NCI-H2107 treated with DMSO at 0.1 percent for 48 hours (cell line): Measurements from ENCODE around the gene UGT2A1.
"Not testable (repeated sequence)": the region's sequence is repeated elsewhere in the genome, so short reads cannot be mapped to it uniquely, and the experiment has no call there.

Experiments used
- DNase-seq: peaks from one replicate; lab custom pipeline; 2025; ENCODE audit not compliant: unreplicated experiment; lab: John Stamatoyannopoulos, UW

UGT2A1 gene

DNA sequence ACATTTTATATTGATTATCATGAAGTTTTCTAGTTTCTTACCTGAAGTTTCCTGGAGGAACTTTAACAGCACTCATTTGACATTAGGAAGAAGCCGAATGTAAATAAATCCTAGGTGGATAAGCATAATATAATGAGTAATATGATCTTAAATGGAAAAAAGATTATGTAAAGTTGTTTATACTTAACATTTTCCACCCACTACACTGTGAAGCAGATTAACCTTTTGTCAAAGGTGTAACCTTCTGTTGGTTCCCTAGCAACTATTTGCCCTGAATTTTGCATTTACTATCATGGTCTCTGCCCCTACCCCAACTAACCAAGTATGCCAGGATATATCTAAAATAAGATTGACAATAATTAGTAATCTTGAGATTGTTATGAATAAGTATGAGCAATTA, at the start of gene UGT2A1:
UGT2A1 (minus strand) TSS at position 101 of the 400 bp plus-strand sequence. CDS start 5,603 bp downstream, outside the sequence.
- no peak for DNase-seq

DNA sequence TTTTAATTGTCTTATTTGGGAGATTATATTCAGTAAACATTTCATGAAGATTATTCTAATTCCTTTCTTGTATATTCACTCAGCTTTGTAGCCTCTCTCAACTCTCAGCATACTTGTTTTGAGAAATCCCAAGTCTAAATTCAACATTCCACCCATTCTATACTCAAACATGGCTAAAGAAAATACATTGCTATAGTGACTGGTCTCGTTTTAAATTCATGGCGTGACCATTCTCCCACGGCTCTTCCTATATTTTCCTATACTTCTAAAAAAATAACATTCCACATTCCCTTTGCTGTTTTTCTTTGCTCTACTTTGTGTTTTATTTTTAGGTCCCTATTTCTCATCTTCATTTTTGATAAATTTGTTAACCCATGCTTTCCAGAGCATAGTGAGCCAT, 49.2 kb upstream of the UGT2A1 start:
- DNase-seq: no peak

DNA sequence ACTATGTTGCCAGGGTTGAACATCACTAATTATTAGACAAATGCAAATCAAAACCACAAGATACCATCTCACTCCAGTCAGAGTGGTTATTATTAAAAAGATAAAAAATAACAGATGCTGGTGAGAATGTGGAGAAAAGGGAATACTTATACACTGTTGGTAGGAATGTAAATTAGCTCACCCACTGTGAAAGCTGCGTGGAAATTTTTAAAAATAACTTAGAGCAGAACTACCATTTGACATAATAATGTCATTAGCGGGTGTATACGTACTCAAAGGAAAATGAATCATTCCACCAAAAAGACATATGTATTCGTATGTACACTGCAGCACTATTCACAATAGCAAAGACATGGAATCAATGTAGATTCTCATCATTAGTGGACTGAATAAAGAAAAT, 48.6 kb upstream of the UGT2A1 start:
- no peak for DNase-seq

DNA sequence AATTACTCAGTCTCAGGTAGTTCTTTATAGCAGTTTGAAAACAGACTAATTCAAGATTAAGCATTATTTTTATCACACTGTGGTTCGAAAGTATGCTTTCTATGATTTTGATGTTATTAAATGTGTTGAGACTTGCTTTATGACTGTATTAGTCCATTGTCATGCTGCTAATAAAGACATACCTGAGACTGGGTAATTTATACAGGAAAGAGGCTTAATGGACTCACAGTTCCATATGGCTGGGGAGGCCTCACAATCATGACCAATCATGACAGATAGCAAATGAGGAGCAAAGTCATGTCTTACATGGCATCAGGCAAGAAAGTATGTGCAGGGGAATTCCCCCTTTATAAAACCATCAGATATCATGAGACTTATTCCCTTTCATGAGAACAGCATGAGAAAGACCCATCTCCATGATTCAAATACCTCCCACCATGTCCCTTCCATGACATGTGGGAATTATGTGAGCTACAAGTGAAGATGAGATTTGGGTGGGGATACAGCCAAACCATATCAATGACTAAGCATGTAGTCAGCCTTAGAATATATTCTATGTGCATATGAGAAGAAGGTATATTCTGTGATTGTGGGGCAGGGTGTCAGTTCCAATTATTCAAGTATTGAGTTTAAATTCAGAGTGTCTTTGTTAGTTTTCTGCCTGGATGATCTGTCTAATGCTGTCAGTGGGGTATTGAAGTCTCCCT, 44.6 kb upstream of the UGT2A1 start:
- no peak for DNase-seq

DNA sequence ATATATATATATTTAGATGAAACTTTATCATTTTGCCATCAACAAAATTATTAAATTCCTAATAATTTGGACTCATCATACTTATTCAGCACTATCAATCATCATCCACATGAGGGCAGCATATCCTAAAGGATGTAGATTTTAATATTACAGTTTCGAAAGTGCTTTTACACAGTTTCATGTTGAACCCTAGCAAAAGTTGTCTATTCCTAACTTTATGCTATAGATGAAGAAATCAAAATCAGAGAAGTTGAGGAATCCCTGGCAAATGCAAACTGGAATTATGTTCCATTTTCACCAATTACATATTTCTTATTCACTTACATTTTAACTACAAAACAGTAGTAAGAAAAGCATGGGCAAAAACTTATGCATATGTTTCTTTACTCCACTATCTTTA, 36.6 kb upstream of the UGT2A1 start:
- DNase-seq: no peak

DNA sequence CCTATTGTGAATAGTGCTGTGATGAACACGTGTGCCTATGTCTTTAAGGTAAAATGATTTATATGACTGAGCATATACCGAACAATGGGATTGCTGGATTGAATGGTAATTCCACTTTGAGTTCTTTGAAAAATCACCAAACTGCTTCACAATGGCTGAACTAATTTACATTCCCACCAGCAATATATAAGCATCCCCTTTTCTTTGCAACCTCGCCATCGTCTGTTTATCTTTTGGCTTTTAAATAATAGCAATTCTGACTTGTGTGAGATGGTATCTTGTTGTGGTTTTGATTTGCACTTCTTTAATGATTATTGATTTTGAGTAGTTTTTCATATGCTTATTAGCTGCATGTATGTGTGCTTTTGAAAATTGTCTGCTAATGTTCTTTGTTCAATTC, 31.8 kb upstream of the UGT2A1 start:
- no peak for DNase-seq

DNA sequence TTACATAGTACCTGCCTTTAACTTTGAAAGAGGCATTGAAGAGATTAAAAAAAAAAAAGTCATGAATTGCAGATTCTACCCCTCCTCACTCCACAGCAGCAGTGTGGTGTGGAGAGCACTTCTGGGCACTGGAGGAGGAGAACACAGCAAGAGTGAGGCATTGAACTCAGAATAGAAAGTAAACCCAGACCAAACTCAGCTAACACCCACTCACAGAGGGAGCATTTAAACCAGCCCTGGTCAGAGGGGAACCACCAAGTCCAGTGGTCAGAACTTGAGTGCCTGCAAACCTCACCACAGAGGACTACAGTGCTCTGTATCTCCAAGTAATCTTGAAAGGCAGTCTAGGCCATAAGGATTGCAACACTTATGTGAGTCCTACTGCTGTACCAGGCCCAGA, 15.6 kb upstream of the UGT2A1 start:
- no peak for DNase-seq

DNA sequence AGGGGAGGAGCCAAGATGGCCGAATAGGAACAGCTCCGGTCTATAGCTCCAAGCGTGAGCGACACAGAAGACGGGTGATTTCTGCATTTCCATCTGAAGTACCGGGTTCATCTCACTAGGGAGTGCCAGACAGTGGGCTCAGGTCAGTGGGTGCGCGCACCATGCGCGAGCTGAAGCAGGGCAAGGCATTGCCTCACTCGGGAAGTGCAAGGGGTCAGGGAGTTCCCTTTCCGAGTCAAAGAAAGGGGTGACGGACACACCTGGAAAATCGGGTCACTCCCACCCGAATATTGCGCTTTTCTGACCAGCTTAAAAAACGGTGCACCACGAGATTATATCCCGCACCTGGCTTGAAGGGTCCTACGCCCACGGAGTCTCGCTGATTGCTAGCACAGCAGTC, 11.0 kb upstream of the UGT2A1 start:
- not testable (repeated sequence) for DNase-seq

DNA sequence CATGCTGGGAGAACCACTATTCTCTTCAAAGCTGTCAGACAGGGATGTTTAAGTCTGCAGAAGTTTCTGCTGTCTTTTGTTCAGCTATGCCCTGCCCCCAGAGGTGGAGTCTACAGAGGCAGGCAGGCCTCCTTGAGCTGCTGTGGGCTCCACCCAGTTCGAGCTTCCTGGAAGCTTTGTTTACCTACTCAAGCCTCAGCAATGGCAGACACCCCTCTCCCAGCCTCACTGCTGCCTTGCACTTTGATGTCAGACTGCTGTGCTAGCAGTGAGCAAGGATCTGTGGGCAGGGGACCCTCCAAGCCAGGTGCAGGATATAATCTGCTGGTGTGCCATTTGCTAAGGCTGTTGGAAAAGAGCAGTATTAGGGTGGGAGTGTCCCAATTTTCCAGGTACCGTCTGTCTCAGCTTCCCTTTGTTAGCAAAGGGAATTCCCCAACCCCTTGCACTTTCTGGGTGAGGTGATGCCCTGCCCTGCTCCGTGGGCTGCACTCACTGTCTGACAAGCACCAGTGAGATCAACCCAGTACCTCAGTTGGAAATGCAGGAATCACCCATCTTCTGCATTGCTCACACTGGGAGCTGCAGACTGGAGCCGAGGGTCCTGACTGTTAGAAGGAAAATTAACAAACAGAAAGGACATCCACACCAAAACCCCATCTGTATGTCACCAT, 8.2 kb upstream of the UGT2A1 start:
- not testable (repeated sequence) for DNase-seq

DNA sequence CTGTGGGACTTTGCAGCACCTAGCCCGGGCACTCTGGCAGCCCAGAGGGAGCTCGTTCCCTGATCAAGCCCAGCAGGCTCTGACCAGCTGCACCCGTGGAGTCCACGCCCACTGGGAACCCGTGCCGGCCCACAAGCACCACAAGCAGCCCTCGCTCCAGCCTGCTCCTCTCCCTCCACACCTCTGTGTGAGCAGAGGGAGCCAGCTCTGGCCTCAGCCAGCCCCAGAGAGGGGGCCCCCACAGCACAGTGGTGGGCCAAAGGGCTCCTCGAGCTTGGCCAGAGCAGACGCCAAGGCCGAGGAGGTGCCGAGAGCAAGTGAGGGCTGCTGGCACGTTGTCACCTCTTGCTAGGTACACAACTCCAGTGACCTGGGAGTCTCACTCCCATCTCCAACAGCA, 5.1 kb upstream of the UGT2A1 start:
- DNase-seq: no peak

DNA sequence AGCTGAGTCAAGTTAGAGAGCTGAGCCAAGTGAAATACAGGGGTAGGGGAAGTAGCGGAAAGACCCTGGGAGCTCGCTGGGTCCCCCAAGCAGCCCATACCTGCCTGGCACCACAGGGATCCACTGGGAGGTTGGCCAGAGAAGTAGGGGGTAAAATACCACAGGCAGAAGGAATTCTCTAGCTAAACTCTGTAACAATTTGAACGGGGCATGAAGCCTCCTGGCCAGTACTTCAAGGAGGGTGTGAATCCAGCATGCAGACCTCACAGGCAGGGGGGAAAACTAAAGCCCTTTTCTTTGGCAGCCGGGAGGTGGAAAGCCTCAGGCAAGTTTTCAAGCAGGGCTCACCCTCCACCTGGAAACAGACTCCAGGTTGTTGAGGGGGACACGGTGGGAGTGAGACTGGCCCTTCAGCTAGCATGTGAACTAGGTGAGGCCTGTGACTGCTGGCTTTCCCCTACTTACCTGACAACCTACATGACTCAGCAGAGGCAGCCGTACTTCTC, 3.7 kb upstream of the UGT2A1 start:
- no peak for DNase-seq

DNA sequence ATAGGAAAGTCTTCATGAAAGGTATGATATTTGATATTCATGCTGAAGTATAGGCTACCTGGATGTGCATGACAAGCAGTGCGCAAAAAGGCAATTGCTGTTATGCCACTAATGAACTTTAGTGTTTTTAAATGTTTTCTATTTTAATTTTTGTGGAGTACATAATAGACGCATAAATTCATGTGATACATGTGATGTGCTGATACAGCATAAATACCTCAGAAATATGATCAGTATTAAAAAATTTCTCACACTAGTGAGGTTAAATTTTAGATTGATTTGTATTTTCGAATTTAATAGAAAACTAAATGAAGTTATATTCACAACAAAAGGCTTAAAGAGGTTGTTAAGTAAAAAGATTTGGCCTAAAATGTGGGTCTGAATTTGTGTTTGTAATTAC, 2.2 kb downstream of the UGT2A1 start:
- DNase-seq: no peak

DNA sequence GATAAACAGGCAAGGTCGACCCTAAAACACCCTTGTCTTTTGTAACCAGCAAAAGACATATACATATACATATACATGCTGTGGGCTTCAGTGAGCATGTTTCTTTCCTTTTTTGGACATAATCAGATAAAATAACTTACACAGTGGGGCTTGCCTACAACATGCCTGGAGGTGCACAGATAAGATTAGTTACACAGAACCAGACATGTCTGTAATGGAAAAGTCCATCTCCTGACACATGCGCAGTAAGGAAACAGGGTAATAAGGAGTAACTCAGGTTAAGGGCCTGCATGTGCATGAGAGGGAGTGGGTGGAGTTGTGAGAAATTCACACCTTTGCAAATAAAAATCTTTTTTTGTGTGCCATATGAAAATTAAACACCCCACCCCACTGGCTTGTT, 3.4 kb downstream of the UGT2A1 start:
- DNase-seq: no peak

DNA sequence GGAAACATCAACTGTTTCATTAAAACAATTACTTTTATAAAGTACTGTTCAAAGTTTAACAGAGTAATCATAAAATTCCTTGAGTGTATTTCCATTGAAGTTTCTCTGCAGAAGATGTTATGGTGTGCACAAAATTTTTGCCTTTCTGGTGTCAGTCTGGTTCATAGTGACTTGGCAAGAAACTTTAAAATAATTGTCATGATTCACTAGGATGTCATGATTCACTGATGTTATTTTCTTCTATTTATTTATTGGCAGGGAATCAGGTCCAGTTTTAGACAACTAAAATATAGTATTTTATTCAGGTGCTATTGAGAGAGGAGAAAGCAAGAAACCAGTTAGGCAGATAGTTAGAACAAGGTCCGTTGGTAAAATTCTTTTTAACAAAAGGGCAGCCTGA, 3.8 kb downstream of the UGT2A1 start:
- DNase-seq: no peak

DNA sequence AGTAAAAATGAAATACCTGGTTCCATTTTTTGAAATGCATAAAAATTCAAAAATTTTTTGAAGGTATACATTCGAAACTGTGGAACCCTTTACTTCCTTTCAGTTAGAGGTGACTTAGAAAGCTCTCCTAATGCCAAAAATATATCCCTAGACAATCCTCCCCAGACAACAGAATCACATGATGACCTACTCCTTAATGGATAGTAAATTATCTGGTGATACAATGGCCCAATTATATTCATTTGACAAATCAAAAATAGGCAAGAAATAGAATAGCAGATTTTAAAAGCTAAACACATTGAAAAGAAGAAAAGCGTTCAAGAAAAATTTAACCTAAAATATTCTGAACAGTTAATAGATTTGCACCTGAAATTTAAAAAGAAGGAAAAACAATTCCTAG, 10.1 kb downstream of the UGT2A1 start:
- DNase-seq: no peak

DNA sequence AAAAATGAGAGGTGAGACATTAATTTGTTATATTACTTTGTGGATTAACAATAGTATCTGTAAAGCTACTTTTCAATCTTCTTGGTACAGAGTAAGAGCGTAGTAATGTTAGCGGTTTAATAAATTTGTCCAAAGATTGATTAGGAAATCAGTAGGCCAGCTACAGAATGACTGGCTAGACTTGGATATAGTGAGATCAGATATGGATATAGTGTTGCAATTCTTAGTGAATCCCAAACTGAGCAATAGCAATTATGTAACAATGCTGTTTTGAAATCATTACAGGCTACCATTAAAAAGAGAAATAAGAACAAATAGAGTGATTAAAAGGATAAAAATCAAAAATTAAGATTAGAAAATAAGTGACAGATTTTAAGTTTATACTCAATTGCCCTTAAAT, 12.8 kb downstream of the UGT2A1 start:
- DNase-seq: no peak

DNA sequence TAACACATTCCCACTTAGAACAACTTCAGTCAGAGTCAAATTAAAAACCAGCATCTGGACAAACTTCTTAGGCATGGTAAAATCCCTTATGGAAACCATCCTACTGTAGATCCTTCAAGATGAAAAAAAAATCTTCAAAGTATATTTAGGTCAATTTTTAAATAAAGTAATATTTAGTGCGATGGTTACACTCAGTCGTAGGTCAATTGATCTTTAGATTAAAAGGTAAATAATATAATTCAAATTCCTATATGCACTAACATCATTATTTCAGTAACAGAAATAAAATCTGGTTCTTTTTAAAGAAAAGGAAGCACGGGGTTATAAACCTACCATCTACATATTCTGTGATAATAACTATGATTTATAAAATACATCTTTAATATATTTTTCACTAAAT, 13.5 kb downstream of the UGT2A1 start, which contains the start of gene UGT2A2:
UGT2A2 (minus strand) TSS at position 101 of the 400 bp plus-strand sequence; CDS start at position 99, 2 bp downstream.
- DNase-seq: no peak

DNA sequence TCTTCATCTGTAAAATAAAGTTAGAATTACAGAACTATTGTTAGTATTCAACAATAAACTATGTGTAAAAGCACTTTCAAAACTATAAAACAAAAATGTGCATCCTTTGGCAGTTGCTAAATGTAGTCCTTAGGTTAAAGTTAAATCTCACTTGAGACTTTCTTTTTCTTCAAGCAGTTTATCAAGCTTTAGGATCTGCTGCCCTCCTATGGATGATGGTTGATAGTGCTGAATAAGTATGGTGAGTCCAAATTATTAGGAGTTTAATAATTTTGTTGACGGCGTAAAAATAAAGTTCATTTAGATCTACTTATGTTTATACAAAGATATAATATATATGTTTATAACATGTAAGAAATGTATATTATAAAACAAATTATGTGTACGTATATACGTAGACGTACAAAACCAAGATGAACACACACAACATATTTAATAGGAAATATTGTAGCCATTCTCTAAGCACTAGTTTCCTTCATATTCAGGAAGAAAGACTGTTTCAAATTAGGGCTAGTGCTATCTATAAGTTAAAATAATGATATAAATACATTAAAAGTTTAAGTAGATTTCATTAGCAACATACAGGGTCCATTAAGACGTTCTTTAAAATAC, 35.9 kb downstream of the UGT2A1 start:
- peak; percentile 43 for DNase-seq

DNA sequence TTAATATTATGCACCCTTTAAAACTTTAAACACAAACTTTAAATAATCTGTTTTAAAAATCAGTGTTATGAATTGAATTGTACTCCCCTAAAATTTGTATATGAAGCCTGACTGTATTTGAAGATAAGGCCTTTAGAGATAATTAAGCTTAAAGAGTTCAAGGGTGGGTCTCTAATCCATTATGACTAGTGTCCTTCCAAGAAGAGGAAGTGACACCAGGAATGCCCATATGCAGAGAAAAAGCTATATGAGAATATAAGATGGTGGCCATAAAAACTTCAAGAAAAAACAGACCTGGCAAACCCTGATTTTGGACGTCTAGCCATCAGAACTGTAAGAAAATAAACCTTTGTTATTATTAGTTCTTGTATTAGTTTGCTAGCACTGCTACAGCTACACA, 42.6 kb downstream of the UGT2A1 start:
- DNase-seq: no peak

DNA sequence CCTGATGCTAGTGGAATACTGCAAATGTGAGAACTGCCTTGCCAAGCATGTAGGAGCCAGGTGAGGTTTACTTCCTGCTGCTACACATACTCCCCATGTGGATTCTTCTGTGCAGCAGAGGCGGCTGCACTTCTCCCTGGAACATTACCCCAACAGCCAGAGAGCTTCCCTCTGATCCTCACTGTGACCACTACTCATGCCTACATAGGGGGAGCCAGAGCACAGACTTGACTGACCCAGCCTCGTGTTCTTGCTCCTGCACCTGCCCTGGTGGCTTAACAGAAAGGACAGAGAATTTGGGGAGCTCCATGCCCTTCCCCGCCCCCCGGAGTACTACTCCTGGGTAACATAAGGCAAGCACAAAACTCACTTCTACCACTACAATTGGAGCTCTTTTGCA, 52.0 kb downstream of the UGT2A1 start:
- DNase-seq: peak; percentile 9

DNA sequence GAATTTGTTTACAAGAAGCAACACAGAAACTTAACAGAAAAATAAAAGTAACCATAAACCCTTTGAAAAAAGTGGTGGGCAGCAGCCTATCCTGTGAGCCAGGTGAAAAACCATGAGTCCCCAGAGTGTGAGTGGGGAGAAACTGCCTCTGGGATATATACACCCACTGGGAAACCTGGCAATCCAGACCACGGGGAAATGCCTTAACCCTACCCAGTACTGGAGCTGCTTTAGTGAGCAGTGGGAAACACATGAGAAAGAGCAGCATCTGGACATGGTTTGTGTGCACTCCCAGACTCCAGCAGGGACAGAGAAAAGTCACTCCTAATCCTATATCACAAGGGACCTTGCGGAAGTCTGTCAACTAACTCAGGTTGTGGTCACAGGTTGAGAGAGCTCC, 53.0 kb downstream of the UGT2A1 start:
- no peak for DNase-seq

DNA sequence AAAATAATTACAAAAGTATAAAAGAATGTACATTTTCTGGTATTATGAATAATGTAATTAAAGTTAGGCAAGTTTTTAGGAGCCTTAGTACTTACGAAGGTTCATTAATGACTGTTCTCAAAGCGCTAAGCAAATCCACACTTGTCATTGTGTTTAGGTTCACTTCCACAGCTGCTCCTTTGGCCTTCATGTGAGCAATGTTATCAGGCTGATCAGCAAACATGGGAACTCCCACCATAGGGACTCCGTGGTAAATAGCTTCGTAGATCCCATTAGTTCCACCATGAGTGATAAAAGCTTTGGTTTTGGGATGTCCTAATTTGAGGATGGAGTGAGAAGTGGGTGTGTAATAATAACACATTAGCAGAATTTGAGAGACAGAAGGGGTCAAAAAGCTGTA, 58.7 kb downstream of the UGT2A1 start:
- DNase-seq: no peak
